Endothelial cell of umbilical vein (primary cell): Measurements from ENCODE around the gene ADSS1. TPM values are rescaled to one million over a fixed set of nuclear protein-coding genes. Genes with fewer than 3 reads are reported as not detected.

Experiments used
- BruUV-seq: library from RNA; stranded (reverse); fragments of 400-500 nt; replicated peaks from 2 replicates; lab custom pipeline; 2021; lab: Mats Ljungman, UMichigan
- CTCF ChIA-PET: fragments of 300-600, 350-600 bp; sonication (Branson Sonifier 250); formaldehyde crosslinking; loops from one replicate; lab custom pipeline; 2021; ENCODE audit warnings: antibody characterized with exemption, inconsistent platforms; lab: Charles Lee
- POLR2A ChIA-PET: fragments of 300-600, 350-600 bp; sonication (Branson Sonifier 250); formaldehyde crosslinking; loops from one replicate; lab custom pipeline; 2021; ENCODE audit warnings: antibody characterized with exemption, inconsistent platforms; lab: Charles Lee
- DNase-seq: peaks from one replicate; pipeline ENCODE4 v3.0.0-alpha.2; 2011; ENCODE audit warnings: low read depth, low spot score
- FAIRE-seq: peaks from 2 replicates; lab custom pipeline; 2011; peaks lifted over from hg19 to GRCh38; lab: Jason Lieb, UNC
- H2AFZ ChIP-seq: 2 replicates; pipeline ENCODE4 v1.6.0; 2012; ENCODE audit warnings: low read depth, low read length, control low read depth, inconsistent platforms
- H3K27ac ChIP-seq: 2 replicates; pipeline ENCODE4 v1.5.1; 2011; ENCODE audit warnings: low read depth, mild to moderate bottlenecking, control low read depth, low read length, moderate library complexity; ENCODE audit not compliant: insufficient read depth
- H3K27me3 ChIP-seq, 2 experiments: 2 replicates each; pipeline versions ENCODE4 v1.6.0 to v1.6.1; 2011; ENCODE audit warnings: low read length in 2 of 2, mixed read lengths in 1 of 2; ENCODE audit not compliant: control insufficient read depth in 2 of 2, insufficient read depth in 2 of 2
- H3K36me3 ChIP-seq, 2 experiments: 2 replicates in 1 of 2; 3 replicates in 1 of 2; pipeline ENCODE4 v1.5.1; 2011; ENCODE audit warnings: low read length in 2 of 2, mild to moderate bottlenecking in 1 of 2, moderate library complexity in 1 of 2; ENCODE audit not compliant: control insufficient read depth in 2 of 2, insufficient read depth in 2 of 2; ENCODE audit errors: extremely low read depth in 1 of 2
- H3K4me1 ChIP-seq: 3 replicates; pipeline ENCODE4 v1.5.1; 2011; ENCODE audit warnings: mild to moderate bottlenecking, low read length; ENCODE audit not compliant: control insufficient read depth, insufficient read depth; ENCODE audit errors: extremely low read depth
- H3K4me2 ChIP-seq: 2 replicates; pipeline ENCODE4 v1.6.1; 2011; ENCODE audit warnings: low read length, control low read depth, mixed read lengths; ENCODE audit not compliant: insufficient read depth
- H3K4me3 ChIP-seq, 3 experiments: fragments of 200-600 bp in 1 of 3; sonication (generic), shearing (Covaris generic) in 1 of 3; replicated peaks in 1 of 3; 2 replicates each; pipeline ENCODE4 v1.5.1; 2011 to 2016; ENCODE audit warnings: control low read depth in 3 of 3, low read length in 3 of 3, mild to moderate bottlenecking in 2 of 3, inconsistent platforms in 1 of 3, low read depth in 1 of 3, moderate library complexity in 1 of 3; ENCODE audit not compliant: insufficient read depth in 1 of 3
- H3K79me2 ChIP-seq: 2 replicates; pipeline ENCODE4 v1.6.0; 2012; ENCODE audit warnings: low read length, inconsistent platforms; ENCODE audit not compliant: control insufficient read depth, insufficient read depth
- H3K9ac ChIP-seq: replicated peaks from 2 replicates; pipeline ENCODE3; 2011; ENCODE audit warnings: low read length, control low read depth; ENCODE audit not compliant: insufficient read depth; ENCODE audit errors: extremely low read depth
- H3K9me1 ChIP-seq: replicated peaks from 3 replicates; pipeline ENCODE4 v1.6.0; 2011; ENCODE audit warnings: mild to moderate bottlenecking, low read length; ENCODE audit not compliant: control insufficient read depth, insufficient read depth; ENCODE audit errors: extremely low read depth
- H3K9me3 ChIP-seq: replicated peaks from 2 replicates; pipeline ENCODE4 v1.5.1; 2012; ENCODE audit warnings: low read length, inconsistent platforms; ENCODE audit not compliant: control insufficient read depth, insufficient read depth
- H4K20me1 ChIP-seq: replicated peaks from 2 replicates; pipeline ENCODE3; 2011; ENCODE audit warnings: mild to moderate bottlenecking, low read length; ENCODE audit not compliant: control insufficient read depth, insufficient read depth; ENCODE audit errors: extremely low read depth
- FOS ChIP-seq: IDR thresholded peaks from 2 replicates; pipeline ENCODE4 v1.6.1; 2011; ENCODE audit warnings: mild to moderate bottlenecking, low read length, moderate library complexity, borderline replicate concordance; ENCODE audit not compliant: insufficient read depth
- GATA2 ChIP-seq: IDR thresholded peaks from 2 replicates; pipeline ENCODE4 v1.7.0; 2011; ENCODE audit warnings: low read depth, mild to moderate bottlenecking, moderate library complexity, mixed read lengths, low read length; ENCODE audit not compliant: insufficient read length, insufficient read depth
- JUN ChIP-seq: IDR thresholded peaks from 2 replicates; pipeline ENCODE4 v1.6.1; 2011; ENCODE audit warnings: borderline replicate concordance, low read depth; ENCODE audit not compliant: insufficient read length, insufficient read depth
- MYC ChIP-seq: IDR thresholded peaks from one replicate; pipeline ENCODE4 v1.6.1; 2011; ENCODE audit warnings: mild to moderate bottlenecking, low read depth, low read length
- POLR2A ChIP-seq: IDR thresholded peaks from 2 replicates; pipeline ENCODE4 v1.6.1; 2012; ENCODE audit warnings: low read depth, mild to moderate bottlenecking, control low read depth, low read length
- POLR2AphosphoS5 ChIP-seq: IDR thresholded peaks from 2 replicates; pipeline ENCODE4 v1.6.1; 2012; ENCODE audit warnings: low read depth, mild to moderate bottlenecking, control low read depth, low read length, moderate library complexity; ENCODE audit not compliant: insufficient read depth
- dilution Hi-C: fragments of 300-500 bp; cut with MboI; formaldehyde crosslinking; loops from one replicate; pipeline ENCODE4 v1.15.0; 2019; ENCODE audit warnings: low sequenced_read_pairs; ENCODE audit not compliant: extremely low pct_ligation_motif_present
- intact Hi-C: fragments of 100-400 bp; cut with micrococcal nuclease; formaldehyde crosslinking; loops from one replicate; pipeline ENCODE4 v1.10.0; 2022
- polyA plus RNA-seq, 4 experiments: library from polyadenylated mRNA; depleted of rRNA in 3 of 4; stranded (reverse) in 3 of 4; unstranded in 1 of 4; fragments of >200 nt; gene quantifications; 2 replicates each; pipeline versions ENCODE4 v1.2.1 to v1.2.3, GENCODE V29; 2011 to 2012; ENCODE audit warnings: missing spikeins in 1 of 4
- total RNA-seq: library from RNA; stranded (reverse); gene quantifications from 2 replicates; pipeline ENCODE4 v1.2.3, GENCODE V29; 2021
- TF ChIP-seq, protein P1 (sequence below): IDR thresholded peaks from 2 replicates; pipeline ENCODE4 v1.6.1; 2011; ENCODE audit not compliant: insufficient read depth, insufficient read length

The ADSS1 gene
- total and polyA plus RNA-seq, 2 donors (not counting 3 experiments of a cell fraction or from before 2014, with no cell fraction given), result 1.9 TPM

- Histone ChIP-seq H3K27ac (peak overlapping the region; percentile 93), H3K9ac (peak overlapping the region; percentile 62), H3K79me2 (no peaks in the 10 kb centered on the region), H3K4me1 (peaks cover 40% of the 10 kb centered on the region), H3K36me3 (no peaks in the 10 kb centered on the region), H3K4me2 (peak overlapping the region; percentile 31), H2AFZ (peak overlapping the region; percentile 4), H4K20me1 (no peaks in the 10 kb centered on the region), H3K4me3 (no peak overlapping the region), H3K27me3 (no peaks in the 10 kb centered on the region), H3K9me3 (no peaks in the 10 kb centered on the region), H3K9me1 (no peaks in the 10 kb centered on the region)
- dilution Hi-C loops (no loop called here), intact Hi-C loops (loop anchor here (1.0 kb wide), 3 partner anchors 8 to 71 kb away; partner anchors contain the start of gene INF2)
- TF ChIP-seq FOS (peak; percentile 40), POLR2A (no peak), JUN (no peak)
- ChIA-PET CTCF (interaction anchor here (0.6 to 3.7 kb wide), 12 partner anchors 8 to 146 kb away, joined by 3 to 20 read pairs (median 5); partner anchors contain the start of genes INF2 and SIVA1), POLR2A (interaction anchor here (1.1 to 1.2 kb wide), 2 partner anchors 16 to 72 kb away, joined by 4 read pairs; partner anchors contain the start of gene SIVA1)
- BruUV-seq, result no TSS peak
- no peak for FAIRE-seq
- peak; percentile 77 for DNase-seq
These were observed 43.0 kb upstream of the ADSS1 start for GRCh38 chr14:104680806-104681688.

- H3K4me3 ChIP-seq, result peak overlapping the region in 2 of 3 experiments; percentile 10 to 14
- FAIRE-seq, result peak; percentile 99
These were observed 42.3 kb upstream of the ADSS1 start for GRCh38 chr14:104681689-104682074.

More at GRCh38 chr14:104681689-104682074, 42.3 kb upstream of the ADSS1 start:
- Histone ChIP-seq H3K4me1 (peaks cover 40% of the 10 kb centered on the region), H2AFZ (peak overlapping the region; percentile 70), H3K36me3 (no peaks in the 10 kb centered on the region), H3K27ac (peak overlapping the region; percentile 93), H3K4me2 (peak overlapping the region; percentile 58), H4K20me1 (no peaks in the 10 kb centered on the region), H3K9ac (peak overlapping the region; percentile 62), H3K27me3 (no peaks in the 10 kb centered on the region), H3K9me3 (no peaks in the 10 kb centered on the region), H3K79me2 (no peaks in the 10 kb centered on the region), H3K9me1 (no peaks in the 10 kb centered on the region)
- intact Hi-C loops, result loop anchor here (1.0 kb wide), 3 partner anchors 8 to 71 kb away; partner anchors contain the start of gene INF2
- peak; percentile 91 for DNase-seq
- dilution Hi-C loops, result no loop called here
- CTCF ChIA-PET, result interaction anchor here (0.7 to 3.7 kb wide), 10 partner anchors 9 to 71 kb away, joined by 3 to 20 read pairs (median 4); partner anchors contain the start of genes INF2 and SIVA1
- POLR2A ChIA-PET, result interaction anchor here (1.2 kb wide), 1 partner anchor 16 kb away, joined by 4 read pairs; no protein-coding TSS in a partner anchor
- TF ChIP-seq MYC (no peak), GATA2 (no peak), POLR2AphosphoS5 (peak; percentile 85), JUN (no peak), POLR2A (peak; percentile 47), FOS (no peak)
- TF ChIP-seq, protein P1, sequence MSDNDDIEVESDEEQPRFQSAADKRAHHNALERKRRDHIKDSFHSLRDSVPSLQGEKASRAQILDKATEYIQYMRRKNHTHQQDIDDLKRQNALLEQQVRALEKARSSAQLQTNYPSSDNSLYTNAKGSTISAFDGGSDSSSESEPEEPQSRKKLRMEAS, result no peak
- BruUV-seq, result no TSS peak
